Lung microvascular endothelial cell (primary cell): ENCODE data around the gene ETV6. TPM values are rescaled to one million over a fixed set of nuclear protein-coding genes. Genes with fewer than 3 reads are reported as not detected.
A peak's percentile ranks its signal among the peaks of the same experiment; 100 is the strongest.

Experiments
- DNase-seq, 2 donors: peaks; one replicate each; pipeline versions ENCODE4 v3.0.0 to v3.0.0-alpha.2; 2010; ENCODE audit warnings: low read depth in 2 of 2
- total RNA-seq: library from RNA; depleted of rRNA; stranded (reverse); fragments of >200 nt; gene quantifications from 2 replicates; pipeline ENCODE4 v1.2.1, GENCODE V29; 2014

The ETV6 gene
- total RNA-seq, 1 donor from 2014 or later, result 6.7 TPM

GRCh38 chr12:11738450-11738849 is 89.0 kb downstream of the ETV6 start:
- no peak for DNase-seq

GRCh38 chr12:11739980-11740577 is 90.6 kb downstream of the ETV6 start:
- no peak for DNase-seq

GRCh38 chr12:11741434-11742092 is 92.1 kb downstream of the ETV6 start:
- DNase-seq, result peak in 1 of 2 donors; percentile 34

- DNase-seq, result no peak
Measured at GRCh38 chr12:11743423-11744409, 94.2 kb downstream of the ETV6 start.

GRCh38 chr12:11744410-11744801 is 94.9 kb downstream of the ETV6 start:
- DNase-seq, result no peak

- DNase-seq, result no peak
Measured at GRCh38 chr12:11745113-11745512, 95.6 kb downstream of the ETV6 start.

- DNase-seq, result peak in 1 of 2 donors; percentile 95
Measured at GRCh38 chr12:11746024-11746771, 96.7 kb downstream of the ETV6 start.

GRCh38 chr12:11746940-11747716 is 97.7 kb downstream of the ETV6 start:
- no peak for DNase-seq

- peak; percentile 34 to 59 for DNase-seq
Measured at GRCh38 chr12:11747969-11748368, 98.5 kb downstream of the ETV6 start.

- no peak for DNase-seq
Measured at GRCh38 chr12:11748903-11749302, 99.4 kb downstream of the ETV6 start.

GRCh38 chr12:11749943-11750690 is 100.6 kb downstream of the ETV6 start:
- DNase-seq, result no peak

- DNase-seq, result no peak
Measured at GRCh38 chr12:11752403-11753149, 103.1 kb downstream of the ETV6 start.

GRCh38 chr12:11753150-11753499 is 103.7 kb downstream of the ETV6 start:
- DNase-seq, result no peak

- no peak for DNase-seq
Measured at GRCh38 chr12:11753826-11754225, 104.4 kb downstream of the ETV6 start.

- no peak for DNase-seq
Measured at GRCh38 chr12:11754256-11754655, 104.8 kb downstream of the ETV6 start.

- no peak for DNase-seq
Measured at GRCh38 chr12:11755302-11755930, 105.9 kb downstream of the ETV6 start.

- DNase-seq, result no peak
Measured at GRCh38 chr12:11756022-11756421, 106.5 kb downstream of the ETV6 start.

- no peak for DNase-seq
Measured at GRCh38 chr12:11756523-11756922, 107.0 kb downstream of the ETV6 start.

- no peak for DNase-seq
Measured at GRCh38 chr12:11757095-11757494, 107.6 kb downstream of the ETV6 start.
